HEK293T (cell line): Measurements from ENCODE around the gene B4GALT5.

Experiments
- CTCF ChIA-PET: fragments of 350-600 bp; formaldehyde crosslinking; extraction: SDS; loops from one replicate; lab custom pipeline; 2021; ENCODE audit warnings: antibody characterized with exemption, inconsistent platforms; lab: Yijun Ruan, JAX
- POLR2A ChIA-PET: fragments of 350-600 bp; formaldehyde crosslinking; extraction: SDS; loops from one replicate; lab custom pipeline; 2020; ENCODE audit warnings: antibody characterized with exemption, inconsistent platforms; lab: Yijun Ruan, JAX
- DNase-seq: peaks from one replicate; pipeline ENCODE4 v3.0.0; 2012; ENCODE audit warnings: mixed read lengths; ENCODE audit errors: extremely low spot score
- ARNT ChIP-seq: fragments of 450-650 bp; IDR thresholded peaks from 2 replicates; pipeline ENCODE4 v1.6.1; 2017; ENCODE audit warnings: mild to moderate bottlenecking
- BHLHE40 ChIP-seq: fragments of 450-650 bp; IDR thresholded peaks from 2 replicates; pipeline ENCODE4 v1.6.1; 2016; ENCODE audit warnings: mild to moderate bottlenecking, moderate library complexity, borderline replicate concordance
- CTBP1 ChIP-seq: fragments of 450-650 bp; IDR thresholded peaks from 2 replicates; pipeline ENCODE4 v1.6.1; 2016; ENCODE audit warnings: borderline replicate concordance
- ELF4 ChIP-seq: fragments of 450-650 bp; IDR thresholded peaks from 2 replicates; pipeline ENCODE4 v1.6.1; 2017; ENCODE audit warnings: antibody characterized with exemption
- FOXA1 ChIP-seq: fragments of 450-650 bp; IDR thresholded peaks from 2 replicates; pipeline ENCODE4 v1.6.1; 2016; ENCODE audit warnings: mild to moderate bottlenecking
- FOXK2 ChIP-seq: fragments of 450-650 bp; IDR thresholded peaks from 2 replicates; pipeline ENCODE4 v1.6.1; 2016; ENCODE audit warnings: mild to moderate bottlenecking
- FOXM1 ChIP-seq: fragments of 450-650 bp; IDR thresholded peaks from 2 replicates; pipeline ENCODE4 v1.6.1; 2017; ENCODE audit warnings: mild to moderate bottlenecking, borderline replicate concordance
- HDGF ChIP-seq: fragments of 450-650 bp; IDR thresholded peaks from 2 replicates; pipeline ENCODE4 v1.6.1; 2017; ENCODE audit warnings: antibody characterized with exemption, borderline replicate concordance
- L3MBTL2 ChIP-seq: fragments of 450-650 bp; conservative IDR thresholded peaks from 2 replicates; pipeline ENCODE4 v1.6.1; 2016; ENCODE audit warnings: mild to moderate bottlenecking
- LEF1 ChIP-seq: fragments of 450-650 bp; IDR thresholded peaks from 2 replicates; pipeline ENCODE4 v1.6.1; 2017; ENCODE audit warnings: mild to moderate bottlenecking, borderline replicate concordance
- NFRKB ChIP-seq: fragments of 450-650 bp; IDR thresholded peaks from 2 replicates; pipeline ENCODE4 v1.6.1; 2016; ENCODE audit warnings: mild to moderate bottlenecking, moderate library complexity
- PKNOX1 ChIP-seq: fragments of 450-650 bp; IDR thresholded peaks from 2 replicates; pipeline ENCODE4 v1.6.1; 2016
- SP1 ChIP-seq: fragments of 450-650 bp; IDR thresholded peaks from 2 replicates; pipeline ENCODE4 v1.6.1; 2017
- SUZ12 ChIP-seq: fragments of 450-650 bp; IDR thresholded peaks from 2 replicates; pipeline ENCODE4 v1.6.1; 2016; ENCODE audit warnings: mild to moderate bottlenecking
- TARDBP ChIP-seq: fragments of 450-650 bp; IDR thresholded peaks from 2 replicates; pipeline ENCODE4 v1.6.1; 2016
- ZNF384 ChIP-seq: fragments of 450-650 bp; IDR thresholded peaks from 2 replicates; pipeline ENCODE4 v1.6.1; 2016

Gene B4GALT5

GRCh38 chr20:49679634-49680033, 34.0 kb downstream of the B4GALT5 start:
- no peak for TF ChIP-seq BHLHE40
- TF ChIP-seq ZNF384, result no peak
- TF ChIP-seq PKNOX1, result no peak
- no peak for TF ChIP-seq SP1
- no peak for TF ChIP-seq FOXA1
- TF ChIP-seq TARDBP, result no peak
- POLR2A ChIA-PET, result interaction anchor here (1.2 to 1.3 kb wide), 2 partner anchors 11 to 14 kb away, joined by 3 to 5 read pairs; no protein-coding TSS in a partner anchor
- no peak for DNase-seq
- CTCF ChIA-PET, result interaction anchor here (0.6 kb wide), 1 partner anchor 412 kb away, joined by 6 read pairs; no protein-coding TSS in a partner anchor

- DNase-seq, result no peak
- ChIA-PET CTCF (no interaction called here), POLR2A (no interaction called here)
- no peak for TF ChIP-seq SUZ12
- TF ChIP-seq PKNOX1, result peak; percentile 21; the same call in 1 of the 2 replicates
These were observed 35.6 kb downstream of the B4GALT5 start for GRCh38 chr20:49677777-49678758.

- CTCF ChIA-PET, result interaction anchor here (1.6 kb wide), 1 partner anchor 37 kb away, joined by 3 read pairs; the partner anchor contains the start of gene B4GALT5
- POLR2A ChIA-PET, result interaction anchor here (1.3 kb wide), 2 partner anchors 9 to 135 kb away, joined by 3 to 4 read pairs; no protein-coding TSS in a partner anchor
- TF ChIP-seq ZNF384 (no peak), ARNT (no peak), L3MBTL2 (no peak), FOXM1 (no peak), PKNOX1 (no peak), TARDBP (no peak), HDGF (no peak), LEF1 (no peak), ELF4 (no peak), CTBP1 (no peak), FOXK2 (no peak), FOXA1 (no peak)
- no peak for DNase-seq
These were observed 36.9 kb downstream of the B4GALT5 start for GRCh38 chr20:49676581-49677291.

- no peak for DNase-seq
- no peak for TF ChIP-seq ZNF384
- TF ChIP-seq SUZ12, result no peak
- no peak for TF ChIP-seq SP1
- no peak for TF ChIP-seq NFRKB
- no peak for TF ChIP-seq BHLHE40
- TF ChIP-seq LEF1, result no peak
- TF ChIP-seq FOXK2, result no peak
- TF ChIP-seq L3MBTL2, result no peak
- no peak for TF ChIP-seq HDGF
- no peak for TF ChIP-seq FOXM1
- no peak for TF ChIP-seq TARDBP
- TF ChIP-seq ELF4, result no peak
- TF ChIP-seq ARNT, result no peak
- TF ChIP-seq PKNOX1, result no peak
- POLR2A ChIA-PET, result interaction anchor here (1.3 kb wide), 2 partner anchors 10 to 136 kb away, joined by 3 to 4 read pairs; no protein-coding TSS in a partner anchor
- CTCF ChIA-PET, result interaction anchor here (0.6 to 1.6 kb wide), 2 partner anchors 13 to 38 kb away, joined by 3 read pairs; partner anchors contain the start of gene B4GALT5
These were observed 38.1 kb downstream of the B4GALT5 start for GRCh38 chr20:49675368-49676151.
